Omental fat pad (tissue), 4 donors: ENCODE results near the gene MPND. TPM values are rescaled to one million over a fixed set of nuclear protein-coding genes. Genes with fewer than 3 reads are reported as not detected.

ENCODE experiments used
- ATAC-seq: fragments of 150-250 bp; one replicate; pipeline ENCODE4 v1.9.1; 2016; ENCODE audit warnings: mild to moderate bottlenecking, moderate library complexity; ENCODE audit not compliant: low FRiP score
- DNase-seq: peaks from one replicate; pipeline ENCODE4 v3.0.0-alpha.2; 2019; ENCODE audit warnings: low spot score
- total RNA-seq, 4 donors: library from RNA; depleted of rRNA; stranded (reverse); fragments of >200 nt; gene quantifications; one replicate each; pipeline ENCODE4 v1.1.0, GENCODE V29; 2016
- TF ChIP-seq, protein P1 (sequence below), 3 donors: fragments of 450-650 bp; IDR thresholded peaks; one replicate each; pipeline ENCODE4 v1.5.1; 2016 to 2017; ENCODE audit warnings: antibody characterized with exemption in 3 of 3, mild to moderate bottlenecking in 3 of 3, moderate library complexity in 2 of 3

The MPND gene
- total RNA-seq, 4 donors from 2014 or later, result 3.5 to 7.1 (median 6.0) TPM

DNA sequence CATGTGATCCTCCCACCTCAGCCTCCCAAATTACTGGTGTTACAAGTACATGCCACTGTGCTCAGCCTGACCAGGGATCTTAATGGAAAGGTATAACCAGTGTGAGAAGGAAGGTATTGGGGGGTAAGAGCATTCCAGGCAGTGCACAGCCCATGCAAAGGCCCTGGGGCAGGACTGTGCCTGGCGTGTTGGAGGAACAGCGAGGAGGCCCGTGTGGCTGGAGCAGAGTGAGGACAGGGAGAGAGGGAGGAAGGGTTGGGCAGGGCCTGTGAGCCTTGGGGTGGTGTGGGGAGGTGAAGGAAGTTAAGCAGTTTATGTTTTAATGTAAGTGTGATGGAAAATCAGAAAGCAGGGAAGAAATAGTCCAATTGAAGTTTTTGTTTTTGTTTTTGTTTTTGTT lies 42.8 kb upstream of the MPND start:
- TF ChIP-seq, protein P1, sequence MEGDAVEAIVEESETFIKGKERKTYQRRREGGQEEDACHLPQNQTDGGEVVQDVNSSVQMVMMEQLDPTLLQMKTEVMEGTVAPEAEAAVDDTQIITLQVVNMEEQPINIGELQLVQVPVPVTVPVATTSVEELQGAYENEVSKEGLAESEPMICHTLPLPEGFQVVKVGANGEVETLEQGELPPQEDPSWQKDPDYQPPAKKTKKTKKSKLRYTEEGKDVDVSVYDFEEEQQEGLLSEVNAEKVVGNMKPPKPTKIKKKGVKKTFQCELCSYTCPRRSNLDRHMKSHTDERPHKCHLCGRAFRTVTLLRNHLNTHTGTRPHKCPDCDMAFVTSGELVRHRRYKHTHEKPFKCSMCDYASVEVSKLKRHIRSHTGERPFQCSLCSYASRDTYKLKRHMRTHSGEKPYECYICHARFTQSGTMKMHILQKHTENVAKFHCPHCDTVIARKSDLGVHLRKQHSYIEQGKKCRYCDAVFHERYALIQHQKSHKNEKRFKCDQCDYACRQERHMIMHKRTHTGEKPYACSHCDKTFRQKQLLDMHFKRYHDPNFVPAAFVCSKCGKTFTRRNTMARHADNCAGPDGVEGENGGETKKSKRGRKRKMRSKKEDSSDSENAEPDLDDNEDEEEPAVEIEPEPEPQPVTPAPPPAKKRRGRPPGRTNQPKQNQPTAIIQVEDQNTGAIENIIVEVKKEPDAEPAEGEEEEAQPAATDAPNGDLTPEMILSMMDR (IDR thresholded peaks at IDR 0.05), result no peak
- DNase-seq, result no peak
- no peak for ATAC-seq

DNA sequence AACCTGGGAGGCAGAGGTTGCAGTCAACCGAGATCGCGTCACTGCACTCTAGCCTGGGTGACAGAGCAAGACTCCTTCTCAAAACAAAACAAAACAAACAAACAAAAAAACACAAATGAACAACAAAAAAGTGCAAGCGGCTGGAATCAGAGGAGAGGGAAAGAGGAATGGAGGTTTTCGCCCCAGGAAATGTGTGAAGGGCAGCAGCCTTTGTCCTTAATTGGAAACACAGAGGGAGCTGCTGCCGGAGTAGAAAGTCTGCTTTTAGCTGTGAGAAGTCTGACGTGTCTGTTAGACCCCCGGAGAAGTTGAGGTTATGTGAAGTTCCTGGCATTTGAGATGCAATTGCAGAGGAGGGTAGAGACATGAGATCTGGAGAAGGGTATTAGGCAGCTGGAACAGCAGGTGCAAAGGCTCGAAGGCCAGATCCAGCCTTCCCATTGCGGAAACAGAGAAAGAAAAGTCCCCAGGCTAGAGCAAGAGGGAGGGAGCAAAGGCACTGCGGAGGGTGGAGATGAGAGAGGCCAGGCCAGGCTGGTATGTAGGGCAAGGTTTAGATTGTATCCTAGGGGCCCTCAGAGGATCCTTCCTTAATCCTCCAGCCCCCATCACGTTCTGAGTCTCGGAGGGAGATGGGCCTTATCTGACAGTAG lies 41.6 kb upstream of the MPND start:
- TF ChIP-seq, protein P1 (IDR thresholded peaks at IDR 0.05), result no peak
- DNase-seq, result no peak
- no peak for ATAC-seq

DNA sequence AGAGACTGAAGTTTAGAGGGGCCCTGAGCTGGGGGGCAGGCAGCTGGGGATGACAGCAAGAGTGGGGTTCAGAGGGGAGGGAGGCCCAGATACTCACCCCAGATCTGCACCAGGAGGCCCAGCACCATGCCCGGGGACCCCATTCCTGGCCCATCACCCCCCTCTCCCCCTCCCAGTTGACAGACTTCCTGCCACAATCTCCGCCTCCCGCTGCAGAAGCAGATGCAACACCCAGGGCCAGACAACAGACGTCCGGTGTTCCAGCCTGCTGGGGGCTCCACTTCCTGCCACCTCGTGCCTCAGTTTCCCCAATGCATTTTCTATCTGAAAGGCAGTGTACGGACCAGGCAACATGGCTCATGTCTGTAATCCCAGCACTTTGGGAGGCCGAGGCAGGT lies 41.1 kb upstream of the MPND start, which contains the start of gene TMIGD2:
Gene TMIGD2 (minus strand): TSS at position 147 of the 398 bp plus-strand sequence. CDS start 4 bp downstream, at position 143.
- no peak for DNase-seq
- TF ChIP-seq, protein P1 (IDR thresholded peaks at IDR 0.05), result no peak

DNA sequence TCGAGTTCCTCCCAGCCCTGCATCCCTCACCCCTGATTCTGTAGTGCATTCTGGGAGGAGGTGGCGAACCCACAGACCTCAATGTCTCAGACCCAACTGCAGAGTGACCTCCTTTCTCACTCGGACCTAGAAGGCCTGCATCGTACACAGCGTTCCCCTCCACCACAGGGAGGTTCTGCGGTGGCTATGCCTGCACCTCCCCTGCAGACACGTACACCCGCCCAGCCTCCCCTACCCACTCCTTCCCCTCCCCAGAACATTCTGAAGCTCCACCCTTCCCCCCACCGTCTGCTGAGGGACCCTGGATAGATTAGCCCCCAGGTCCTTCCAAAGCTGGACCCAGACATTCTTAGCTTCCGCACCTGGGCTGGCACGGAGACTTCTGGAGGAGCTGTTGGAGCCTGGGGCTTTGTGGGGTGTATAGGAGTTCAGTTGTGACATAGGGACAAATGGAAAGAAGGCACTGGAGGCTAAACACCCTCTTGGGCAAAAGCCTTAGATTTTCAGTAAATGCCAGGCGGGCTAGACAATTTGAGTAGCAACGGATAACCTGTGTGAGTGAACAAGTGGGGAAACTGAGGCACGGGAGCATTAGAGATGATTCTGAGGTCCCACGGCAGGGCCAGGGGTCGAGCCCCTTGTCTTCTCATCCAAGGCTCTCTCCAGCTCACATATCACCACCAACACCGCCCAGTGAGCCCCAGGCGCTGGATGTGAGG lies 39.4 kb upstream of the MPND start:
- DNase-seq, result no peak
- ATAC-seq, result no peak
- TF ChIP-seq, protein P1 (IDR thresholded peaks at IDR 0.05), result no peak

More for the DNA sequence above, 41.1 kb upstream of the MPND start, which contains the start of gene TMIGD2:
- no peak for ATAC-seq

DNA sequence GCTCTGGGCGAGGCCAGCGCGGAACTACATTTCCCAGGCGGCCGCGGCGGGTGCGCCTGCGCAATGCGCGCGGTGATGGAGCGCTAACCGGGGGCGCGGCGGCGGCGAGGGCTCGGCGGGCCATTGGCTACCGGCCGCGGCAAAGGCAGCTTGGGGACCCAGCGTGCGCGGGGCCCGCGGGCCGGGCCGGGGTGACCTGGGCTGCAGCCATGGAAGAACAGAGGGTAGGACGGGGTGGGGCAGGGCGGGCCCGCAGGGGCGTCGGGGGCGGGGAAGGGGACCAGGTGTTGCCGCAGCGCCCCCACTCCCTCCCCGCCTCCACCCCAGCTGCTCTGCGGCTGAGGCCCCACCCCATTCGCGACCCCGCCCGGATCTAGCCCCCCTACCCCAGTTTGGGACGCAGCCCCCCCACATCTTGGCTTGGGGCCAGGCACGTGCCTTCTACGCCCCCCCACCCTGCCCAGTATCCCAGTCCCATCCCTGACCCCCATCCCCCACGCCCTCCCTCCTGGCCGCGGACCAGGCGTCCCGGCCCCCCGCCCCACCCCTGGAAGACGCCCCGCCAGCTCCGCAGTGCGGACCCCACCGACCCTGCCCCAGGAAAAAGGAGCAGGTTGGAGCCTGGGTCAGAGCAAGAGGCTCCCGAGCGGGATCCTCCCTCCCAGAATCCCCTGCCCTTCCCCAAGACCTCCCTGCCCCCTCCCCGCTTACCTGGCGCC lies 38.7 kb upstream of the MPND start, which contains the start of gene FSD1:
Gene FSD1 (plus strand): TSS at position 61 of the 719 bp plus-strand sequence. CDS start 149 bp downstream, at position 210.
- TF ChIP-seq, protein P1 (IDR thresholded peaks at IDR 0.05), result no peak
- ATAC-seq, result no peak
- DNase-seq, result no peak

DNA sequence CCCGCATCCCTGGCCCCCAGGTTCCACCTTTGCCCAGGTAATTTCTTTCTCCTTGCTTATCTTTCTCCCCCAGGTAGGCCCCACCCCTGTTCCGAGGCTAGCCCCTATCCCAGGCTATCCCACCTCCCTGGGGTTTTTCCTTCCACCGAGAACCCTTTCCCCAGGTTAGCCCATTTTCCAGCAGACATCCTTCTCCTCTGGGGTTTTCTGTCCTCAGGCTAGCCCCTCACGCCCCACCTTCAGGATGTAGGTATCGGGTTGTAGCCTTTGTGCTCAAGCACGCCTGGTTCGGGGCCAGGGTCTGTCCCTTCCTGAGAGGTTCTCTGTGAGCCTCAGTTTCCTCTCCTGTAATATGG lies 38.1 kb upstream of the MPND start:
- ATAC-seq, result no peak
- DNase-seq, result no peak
- TF ChIP-seq, protein P1 (IDR thresholded peaks at IDR 0.05), result no peak
